Left cardiac atrium (tissue), 4 donors: ENCODE data around the gene CTBP2. TPM values are rescaled to one million over a fixed set of nuclear protein-coding genes. Genes with fewer than 3 reads are reported as not detected.
"Not testable (repeated sequence)": the region's sequence is repeated elsewhere in the genome, so short reads cannot be mapped to it uniquely, and the experiment has no call there.

Experiments used
- ATAC-seq, 2 donors: fragments of 200-7000 bp; cut with Tn5 transposase; one replicate each; pipeline ENCODE4 v1.9.1; 2020; ENCODE audit warnings: mild to moderate bottlenecking in 2 of 2, moderate library complexity in 2 of 2
- DNase-seq: peaks from one replicate; pipeline ENCODE4 v3.0.0-alpha.2; 2020
- intact Hi-C, 2 donors: fragments of 100-400 bp; cut with DNase I; formaldehyde crosslinking; loops; one replicate each; pipeline versions ENCODE4 v1.14.1 to v1.15.1; 2022 to 2023
- total RNA-seq, 2 donors: library from RNA; stranded (reverse); fragmentation: NEBNext Ultra II Directional; extraction: Animal tissue kit (Norgen Biotek cat#: 25700); gene quantifications; one replicate each; pipeline ENCODE4 v1.2.1, GENCODE V29; 2021
- donor health status: DM: no; HTN: yes; CAD: no.
- donor health status: DM: no; HTN: yes; CAD: no; lungs with severe emphysema.
- donor health status: DM: yes; HTN: yes; CAD: no.
- donor health status: Dilated cardiomyopathy.

CTBP2 gene
- total RNA-seq, 2 donors from 2014 or later: 30.8 to 36.8 TPM

DNA sequence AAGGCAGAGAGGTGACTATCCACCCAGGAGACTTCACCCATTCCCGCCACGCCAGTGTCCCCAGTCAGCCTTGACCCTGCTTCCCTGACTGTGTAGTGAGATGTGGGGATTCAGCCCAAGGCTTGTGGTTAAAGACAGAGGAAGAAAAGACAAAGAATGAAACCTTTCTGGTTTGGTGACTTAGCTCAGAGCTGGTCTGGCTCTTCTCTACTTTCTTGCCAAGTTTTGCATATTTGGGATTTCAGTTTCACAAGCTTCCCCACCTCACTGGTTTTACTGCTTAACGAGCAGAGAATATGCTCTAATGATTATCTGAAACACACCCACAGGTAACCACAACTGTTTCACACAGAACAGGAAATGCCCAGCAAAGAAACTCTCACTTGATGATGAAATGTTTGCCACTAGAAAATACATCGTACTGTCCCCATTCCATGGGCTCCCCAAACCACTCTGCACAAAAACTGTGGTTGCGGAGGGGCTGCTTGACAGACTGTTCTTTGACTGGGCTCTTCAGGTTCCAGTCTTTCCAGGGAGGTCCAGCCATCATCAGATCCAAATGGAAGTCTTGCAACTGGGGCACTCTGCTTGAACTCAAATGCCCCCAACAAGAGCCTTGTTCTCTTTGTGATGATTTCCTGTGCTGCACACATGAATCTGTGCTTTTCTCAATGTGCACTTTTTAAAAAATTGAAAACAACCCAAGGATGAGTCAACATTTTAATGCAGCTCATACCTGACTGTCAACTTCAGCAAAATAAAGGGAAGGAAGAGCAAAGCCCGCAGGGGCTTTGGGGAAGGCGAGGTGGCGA, 95.5 kb downstream of the CTBP2 start:
- ATAC-seq: no peak
- intact Hi-C loops: loop anchor here in 1 of 2 donors (5.0 kb wide), 3 partner anchors 73 to 282 kb away; no protein-coding TSS in a partner anchor
- DNase-seq: no peak

DNA sequence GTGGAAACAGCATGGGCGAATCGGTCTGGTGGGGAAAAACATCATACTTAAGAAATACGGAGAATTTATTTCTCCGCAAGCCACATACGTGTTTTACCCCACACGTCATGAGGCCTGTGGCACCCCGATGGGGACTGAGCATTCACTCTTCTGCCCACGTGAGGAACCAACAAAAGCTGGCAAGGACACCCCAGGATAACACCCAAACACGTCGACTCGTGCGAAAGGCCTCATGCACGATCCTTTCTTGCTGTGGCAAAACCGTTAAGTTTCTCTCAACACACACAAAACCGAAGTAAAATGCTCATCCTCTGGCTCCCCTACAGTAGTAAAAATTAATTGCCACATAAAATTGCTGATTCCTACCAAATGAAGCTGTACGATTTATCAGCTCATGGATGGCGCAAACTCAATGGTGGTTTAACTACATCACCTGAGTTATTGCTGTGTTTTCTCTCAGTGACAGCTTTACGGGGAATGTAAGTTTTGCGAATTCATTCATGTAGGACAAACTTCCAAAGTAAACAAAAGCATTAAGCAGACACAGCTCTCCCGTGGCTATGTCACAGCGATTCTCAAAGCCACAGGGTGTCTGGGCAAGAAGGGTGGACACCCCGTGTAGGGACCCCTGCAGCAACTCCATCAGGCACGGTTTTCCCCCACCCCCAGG, 97.0 kb downstream of the CTBP2 start:
- ATAC-seq: no peak
- intact Hi-C loops: loop anchor here in 1 of 2 donors (5.0 kb wide), 3 partner anchors 71 to 284 kb away; no protein-coding TSS in a partner anchor
- no peak for DNase-seq

DNA sequence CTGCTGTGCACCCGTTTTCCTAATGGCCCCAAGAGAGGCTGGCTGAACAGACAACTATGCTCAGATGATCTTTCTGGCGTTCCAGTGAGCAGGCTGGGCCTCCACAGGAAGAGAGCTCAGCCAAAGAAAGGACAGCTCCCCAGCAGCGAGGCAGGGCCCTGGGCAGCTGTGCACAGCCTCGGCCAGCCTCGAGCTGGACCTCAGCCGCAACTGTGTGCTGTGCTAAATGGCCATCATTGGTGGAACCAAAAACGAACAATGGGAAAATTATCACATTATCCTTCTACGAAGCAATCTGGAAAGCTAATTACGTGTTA, 97.5 kb downstream of the CTBP2 start:
- intact Hi-C loops: loop anchor here in 1 of 2 donors (5.0 kb wide), 3 partner anchors 71 to 284 kb away; no protein-coding TSS in a partner anchor
- DNase-seq (no peak), ATAC-seq (peak; percentile 9 to 31)

DNA sequence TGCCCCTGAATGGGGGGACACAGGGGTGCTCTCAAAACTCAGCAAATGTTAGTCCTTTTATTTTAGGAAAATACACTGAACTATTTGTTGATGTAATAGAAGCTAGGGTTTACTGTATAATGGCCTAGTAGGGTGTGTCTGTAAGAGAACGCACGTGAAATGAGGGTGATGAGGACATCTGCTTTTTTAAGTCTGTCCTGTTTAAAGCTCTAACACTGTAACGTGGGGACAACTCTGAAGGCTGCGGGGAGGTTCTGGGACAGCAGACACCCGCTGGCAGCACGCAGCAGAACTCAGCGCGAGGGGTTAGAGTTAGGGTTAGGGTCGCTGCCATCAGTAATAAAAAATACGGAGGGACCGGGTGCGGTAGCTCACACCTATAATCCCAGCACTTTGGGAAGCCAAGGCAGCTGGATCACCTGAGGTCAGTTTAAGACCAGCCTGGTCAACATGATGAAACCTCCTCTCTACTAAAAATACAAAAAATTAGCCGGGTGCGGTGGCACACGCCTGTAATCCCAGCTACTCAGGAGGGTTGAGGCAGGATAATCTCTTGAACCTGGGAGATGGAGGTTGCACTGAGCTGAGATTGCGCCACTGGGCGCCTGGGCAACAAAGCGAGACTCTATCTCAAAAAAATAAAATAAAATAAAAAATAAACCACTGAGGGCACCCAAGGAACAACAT, 98.0 kb downstream of the CTBP2 start:
- intact Hi-C loops: loop anchor here in 1 of 2 donors (5.0 kb wide), 3 partner anchors 70 to 285 kb away; no protein-coding TSS in a partner anchor
- ATAC-seq: no peak
- no peak for DNase-seq

DNA sequence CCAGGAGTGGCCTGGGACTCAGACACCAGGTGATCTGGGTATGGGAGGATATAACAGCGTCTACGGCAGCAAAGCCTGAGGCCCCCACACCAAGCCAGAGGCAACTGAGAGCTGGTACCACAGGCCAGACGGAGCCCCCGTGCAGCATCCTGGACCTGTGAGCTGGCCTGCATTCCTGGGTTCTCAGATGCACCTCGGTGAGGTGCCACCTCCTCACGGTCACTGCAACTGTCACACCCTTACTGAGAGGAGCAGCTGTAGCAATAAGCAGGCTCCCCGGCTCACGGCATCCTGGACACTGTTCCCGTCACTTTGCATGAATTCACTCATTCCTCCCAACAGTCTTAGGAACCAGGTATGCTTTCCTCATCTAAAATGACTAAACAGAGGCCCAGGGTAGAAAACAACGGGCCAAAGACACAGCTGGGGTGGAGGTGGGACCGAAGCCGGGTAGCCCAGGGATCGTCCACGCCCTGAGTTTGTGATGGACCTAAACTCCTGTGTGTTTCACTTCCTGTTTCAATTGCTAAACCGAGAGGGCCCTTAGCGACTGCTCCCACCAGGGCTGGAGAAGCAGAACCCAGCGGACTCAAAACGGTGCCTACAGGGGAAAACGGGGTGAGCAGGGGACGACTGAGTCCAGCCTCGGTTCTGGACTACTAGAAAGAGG, 98.7 kb downstream of the CTBP2 start:
- DNase-seq (no peak), ATAC-seq (no peak)
- intact Hi-C loops: loop anchor here in 1 of 2 donors (5.0 kb wide), 3 partner anchors 69 to 286 kb away; no protein-coding TSS in a partner anchor

DNA sequence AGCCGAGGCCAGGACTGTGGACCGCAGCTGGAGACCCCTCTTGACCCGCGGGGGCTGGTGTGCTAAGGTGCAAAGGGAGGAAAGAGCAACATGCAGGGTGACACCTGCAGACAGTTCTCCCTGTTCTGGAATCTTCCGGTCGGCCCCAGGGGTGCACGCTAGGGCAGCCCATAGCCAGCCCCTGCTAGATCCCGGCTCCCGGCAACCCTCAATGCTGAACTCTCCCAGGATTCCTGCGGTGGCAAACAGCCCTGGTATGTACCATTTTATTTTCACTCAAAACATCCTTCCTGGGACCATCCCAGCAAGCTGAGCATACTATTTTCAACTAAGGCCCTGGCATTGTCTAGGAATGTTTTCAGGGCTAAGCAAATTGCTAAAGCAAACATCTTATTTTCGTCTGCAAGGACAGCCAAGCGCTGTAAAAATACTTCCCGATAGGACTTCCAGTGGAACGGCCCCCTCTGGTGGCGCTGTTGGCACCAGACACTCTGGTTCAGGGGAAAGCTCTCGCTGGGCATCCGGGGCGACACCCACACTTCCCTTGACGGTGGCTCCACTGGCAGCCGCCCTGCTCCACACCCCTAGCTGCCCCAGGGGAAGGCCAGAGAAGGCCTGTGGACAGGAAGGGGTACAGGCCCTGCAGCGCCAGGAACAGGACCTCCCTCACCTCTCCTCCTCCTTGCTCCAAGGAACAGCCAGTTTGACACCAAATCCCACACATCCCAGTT, 99.4 kb downstream of the CTBP2 start:
- DNase-seq: peak; percentile 89
- intact Hi-C loops: loop anchor here in 1 of 2 donors (5.0 kb wide), 3 partner anchors 69 to 286 kb away; no protein-coding TSS in a partner anchor
- ATAC-seq: peak; percentile 55 to 63

DNA sequence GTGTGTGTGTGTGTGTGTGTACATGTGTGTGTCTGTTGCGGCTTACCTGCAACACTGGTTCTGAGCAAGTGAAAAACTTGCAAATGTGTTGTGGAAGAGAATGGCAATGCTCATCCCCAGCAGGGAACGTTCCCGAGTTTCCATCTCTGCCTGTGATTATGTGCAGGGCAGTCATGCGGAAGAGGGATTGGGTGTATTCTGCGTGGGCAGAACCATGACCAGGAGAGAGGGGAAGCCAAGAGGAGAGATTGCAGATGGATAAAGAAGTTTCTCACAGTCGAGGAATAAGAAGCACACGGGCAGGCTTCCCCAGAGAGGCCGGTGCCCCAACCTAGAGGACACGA, 99.9 kb downstream of the CTBP2 start:
- ATAC-seq: peak; percentile 1 to 16
- intact Hi-C loops: loop anchor here in 1 of 2 donors (5.0 kb wide), 3 partner anchors 68 to 287 kb away; no protein-coding TSS in a partner anchor

DNA sequence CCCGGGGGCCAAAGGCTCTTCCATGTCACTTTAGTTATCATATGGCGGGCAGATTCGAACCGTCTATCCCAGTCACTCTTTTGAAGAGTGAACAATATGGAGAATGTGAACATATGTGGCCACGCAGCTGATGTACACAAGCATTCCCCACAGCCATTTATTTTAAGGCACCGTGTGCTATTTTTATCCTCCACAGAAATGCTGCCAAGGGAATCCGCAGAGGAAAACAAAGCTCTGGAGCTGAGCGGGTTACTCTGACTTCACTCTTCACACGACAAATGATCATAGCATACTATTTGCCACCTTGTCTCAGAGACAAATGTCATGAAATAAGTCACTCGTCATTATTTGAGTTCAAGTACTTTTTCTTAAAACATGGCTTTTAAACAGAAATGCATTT, 100.3 kb downstream of the CTBP2 start:
- DNase-seq: no peak
- intact Hi-C loops: loop anchor here in 1 of 2 donors (5.0 kb wide), 3 partner anchors 68 to 287 kb away; no protein-coding TSS in a partner anchor
- ATAC-seq: no peak

More for the DNA sequence above, 99.9 kb downstream of the CTBP2 start:
- DNase-seq: no peak

DNA sequence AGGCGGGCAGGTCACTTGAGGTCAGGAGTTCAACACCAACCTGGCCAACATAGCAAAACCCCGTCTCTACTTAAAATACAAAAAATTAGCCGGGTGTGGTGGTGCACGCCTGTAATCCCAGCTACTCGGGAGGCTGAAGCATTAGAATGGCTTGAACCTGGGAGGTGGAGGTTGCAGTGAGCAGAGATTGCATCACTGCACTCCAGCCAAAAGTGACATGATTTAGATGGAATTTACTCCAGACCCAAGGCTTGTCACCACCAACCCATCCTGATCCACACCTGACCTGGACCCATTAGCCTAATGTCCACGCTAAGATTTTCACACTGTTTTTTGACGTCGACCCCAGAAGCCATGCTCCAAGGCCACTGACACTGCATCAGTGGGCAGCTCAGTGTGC, 101.0 kb downstream of the CTBP2 start:
- intact Hi-C loops: loop anchor here (5.0 to 10.0 kb wide), 2 partner anchors 57 to 65 kb away; no protein-coding TSS in a partner anchor
- DNase-seq, ATAC-seq: not testable (repeated sequence)

DNA sequence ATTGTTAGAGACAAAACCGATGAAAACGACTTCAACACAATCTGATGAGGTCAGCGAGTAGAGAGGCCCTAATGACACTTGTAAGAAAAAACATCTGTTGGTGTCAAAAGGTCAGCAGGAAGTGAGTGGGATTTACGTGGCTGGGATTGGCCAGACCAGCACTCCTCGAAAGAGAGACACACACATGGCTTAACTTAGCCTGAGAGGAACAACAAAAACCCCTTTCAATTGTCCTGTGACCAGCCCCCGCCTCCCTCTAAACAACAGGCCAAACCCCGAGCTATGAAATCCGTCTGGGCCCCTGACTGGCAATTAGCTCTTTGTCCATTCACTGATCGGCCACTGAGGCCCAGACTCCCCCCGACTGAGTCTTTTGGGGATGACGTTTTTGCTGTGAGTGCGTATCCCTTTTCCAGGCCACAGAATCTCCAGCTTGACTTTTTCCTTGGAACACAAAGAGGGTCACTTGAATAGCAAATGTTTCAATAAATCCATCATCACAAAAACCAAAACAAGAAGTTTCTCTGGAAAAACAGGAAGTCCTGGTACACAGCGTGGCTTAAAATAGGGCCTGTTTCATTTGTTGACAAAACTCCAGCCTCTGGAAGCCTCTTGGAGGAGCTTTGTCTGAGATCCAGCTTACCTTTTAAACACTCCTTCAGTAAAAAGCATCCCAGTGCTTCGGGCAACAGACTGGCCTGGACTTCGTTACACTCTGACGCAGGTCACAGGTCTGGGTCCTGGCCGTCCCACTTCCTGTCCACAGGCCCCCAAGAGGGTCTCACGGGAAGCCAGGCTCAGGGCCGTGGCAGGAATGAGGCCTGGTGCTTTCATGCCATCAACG, 103.0 kb downstream of the CTBP2 start:
- intact Hi-C loops: loop anchor here (5.0 to 10.0 kb wide), 2 partner anchors 55 to 63 kb away; no protein-coding TSS in a partner anchor
- ATAC-seq (peak; percentile 78 to 80), DNase-seq (peak; percentile 61)

DNA sequence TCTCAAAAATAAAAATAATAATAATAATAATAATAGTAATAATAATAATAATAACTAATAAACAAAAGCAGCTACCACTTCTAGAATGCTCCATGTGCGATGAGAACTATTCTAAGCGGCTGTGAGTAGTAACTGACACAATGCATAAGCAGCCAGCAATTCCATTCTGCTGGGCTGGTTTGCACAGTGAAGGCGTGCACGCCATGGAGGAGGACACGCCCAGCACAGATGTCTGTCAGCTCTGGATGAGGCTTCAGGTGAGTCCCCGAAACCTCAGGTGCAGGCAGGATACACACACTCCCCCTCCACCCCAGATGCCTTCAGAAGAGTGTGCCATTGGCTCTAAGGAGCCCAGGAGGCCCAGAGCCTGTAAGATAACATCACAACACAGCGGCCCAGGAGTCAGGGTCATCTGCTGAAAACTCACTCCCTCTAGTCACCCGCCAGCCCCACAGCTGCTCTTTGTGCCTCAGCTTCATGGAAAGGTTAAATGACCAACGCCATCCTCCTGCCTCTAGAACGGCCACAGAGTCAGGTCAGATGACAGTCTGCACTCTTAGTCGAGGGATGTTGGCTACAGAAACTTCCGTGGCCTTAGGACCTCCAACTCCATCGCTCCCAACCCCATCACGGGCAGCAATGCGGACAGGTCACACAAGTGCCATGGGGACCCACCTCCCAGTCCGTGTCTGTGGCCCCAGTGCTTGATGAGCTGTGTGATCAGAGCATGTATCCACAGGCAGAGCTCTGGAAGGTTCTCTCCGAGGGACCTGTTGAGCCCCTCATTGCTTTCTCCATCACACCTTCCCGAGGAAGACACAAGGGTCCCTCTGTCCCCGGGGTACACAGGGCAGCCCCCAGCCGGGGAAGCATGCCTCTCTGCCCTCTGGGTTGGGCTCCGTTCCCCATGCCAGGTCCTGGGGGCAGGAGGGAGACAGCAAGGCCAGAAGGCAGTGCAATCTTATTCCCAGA, 103.9 kb downstream of the CTBP2 start:
- ATAC-seq (no peak), DNase-seq (no peak)
- intact Hi-C loops: loop anchor here (5.0 to 10.0 kb wide), 2 partner anchors 54 to 62 kb away; no protein-coding TSS in a partner anchor

DNA sequence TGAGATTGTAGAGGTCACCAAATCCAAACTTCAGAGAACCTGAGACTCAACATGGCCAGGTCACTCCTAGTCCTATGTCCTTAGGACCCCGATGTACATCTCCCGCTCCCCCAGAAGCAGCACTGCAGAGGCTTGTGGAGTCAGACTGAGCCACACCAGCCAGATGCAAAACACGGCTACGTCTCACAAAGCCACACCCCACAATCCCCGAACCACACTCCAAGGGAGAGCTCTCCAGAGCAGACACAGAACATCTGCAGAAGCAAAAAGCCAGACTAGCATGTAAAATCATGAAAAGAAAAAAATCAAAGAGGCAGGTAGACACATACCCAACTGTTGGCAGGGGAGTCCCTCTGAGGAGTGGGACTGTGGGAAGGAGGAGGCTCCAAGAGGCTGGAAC, 104.9 kb downstream of the CTBP2 start:
- DNase-seq (no peak), ATAC-seq (no peak)
- intact Hi-C loops: loop anchor here (5.0 to 10.0 kb wide), 2 partner anchors 53 to 61 kb away; no protein-coding TSS in a partner anchor

DNA sequence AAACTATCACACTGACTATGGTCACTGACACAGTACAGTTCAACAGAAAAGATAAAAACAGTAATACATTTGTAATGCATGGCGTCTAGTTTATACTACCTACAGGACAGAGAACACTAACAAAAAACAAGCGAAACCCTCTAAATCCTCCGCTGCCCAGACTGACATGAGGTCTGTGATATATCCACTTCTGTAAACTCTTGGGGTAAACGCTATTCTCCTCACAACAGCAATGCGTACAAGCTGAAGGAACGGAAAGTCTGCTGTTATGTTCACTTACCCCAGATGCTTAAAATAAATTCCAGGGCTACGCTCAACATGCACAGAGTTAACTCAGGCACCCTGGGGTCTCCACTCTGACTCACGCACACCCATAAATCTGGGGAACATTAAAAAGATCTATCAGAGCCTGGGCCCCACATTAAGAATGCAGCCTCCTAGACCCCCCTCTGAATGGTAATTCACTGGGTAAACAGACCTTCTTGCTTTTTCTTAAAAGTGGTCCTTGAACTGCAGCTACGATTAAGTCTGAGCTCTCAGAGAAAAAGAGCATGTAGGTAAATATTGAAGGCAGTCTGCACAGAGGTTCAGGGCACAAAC, 105.6 kb downstream of the CTBP2 start:
- no peak for ATAC-seq
- DNase-seq: no peak
- intact Hi-C loops: loop anchor here (5.0 to 10.0 kb wide), 2 partner anchors 52 to 60 kb away; no protein-coding TSS in a partner anchor

DNA sequence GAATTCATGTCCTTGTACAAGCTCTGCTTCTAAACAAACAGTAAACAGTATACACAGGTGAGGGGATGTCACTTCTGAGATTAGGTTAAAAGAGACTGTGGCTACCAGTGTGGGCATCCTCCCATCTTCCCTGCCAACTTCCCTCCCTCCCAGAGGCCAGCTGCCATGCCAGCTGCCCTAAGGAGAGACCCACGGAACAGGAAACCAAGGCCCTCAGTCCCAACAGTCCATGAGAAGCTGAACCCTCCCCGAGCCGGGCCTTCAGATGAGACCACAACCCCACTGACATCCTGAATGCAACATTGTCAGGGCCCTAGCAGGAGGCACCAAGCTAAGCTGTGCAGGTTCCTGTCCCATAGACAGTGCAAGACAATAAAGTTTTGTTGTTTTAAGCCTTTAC, 106.1 kb downstream of the CTBP2 start:
- DNase-seq (no peak), ATAC-seq (no peak)
- intact Hi-C loops: loop anchor here in 1 of 2 donors (10.0 kb wide), 1 partner anchor 59 kb away; no protein-coding TSS in a partner anchor

DNA sequence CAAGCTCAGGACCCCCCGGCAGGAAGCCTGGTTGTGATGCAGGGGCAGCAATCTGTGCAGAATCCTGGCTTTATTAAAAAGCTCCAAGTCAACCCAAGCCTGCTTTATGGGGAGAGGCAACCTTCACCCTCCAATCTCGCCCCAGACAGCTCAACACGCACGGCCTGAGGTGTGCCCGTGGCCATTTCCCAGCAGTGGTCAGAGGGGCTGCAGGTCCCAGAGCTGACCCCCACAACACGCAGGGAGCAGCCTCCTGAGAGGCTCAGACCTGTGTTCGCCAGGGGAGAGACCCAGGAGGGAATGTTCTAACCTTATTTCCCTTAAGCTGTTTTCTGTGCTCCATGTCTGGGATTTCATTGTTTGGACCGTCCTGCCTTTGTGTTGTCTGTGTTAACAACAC, 108.2 kb downstream of the CTBP2 start:
- DNase-seq (no peak), ATAC-seq (no peak)
- intact Hi-C loops: loop anchor here in 1 of 2 donors (10.0 kb wide), 1 partner anchor 57 kb away; no protein-coding TSS in a partner anchor
